Measurements from ENCODE around the gene PEAR1.

The PEAR1 gene

GRCh38 chr1:156893048-156893953 lies at the start of gene PEAR1:
TSS of gene PEAR1 (plus strand) at chr1:156893718. CDS start at chr1:156903927, 10,209 bp downstream.
- no peak for DNase-seq

- DNase-seq: no peak
These were observed 49.4 kb upstream of the PEAR1 start for GRCh38 chr1:156844102-156844501.

GRCh38 chr1:156844638-156845037 lies 48.9 kb upstream of the PEAR1 start:
- no peak for DNase-seq

GRCh38 chr1:156845055-156845952 lies 48.2 kb upstream of the PEAR1 start:
- peak; percentile 40 for DNase-seq

- no peak for DNase-seq
These were observed 47.5 kb upstream of the PEAR1 start for GRCh38 chr1:156845953-156846545.

- DNase-seq: no peak
These were observed 46.9 kb upstream of the PEAR1 start for GRCh38 chr1:156846643-156847042.

GRCh38 chr1:156847591-156848460 lies 45.7 kb upstream of the PEAR1 start:
- DNase-seq: no peak

- DNase-seq: peak; percentile 77
These were observed 44.9 kb upstream of the PEAR1 start for GRCh38 chr1:156848461-156849150.

GRCh38 chr1:156849151-156849496 lies 44.4 kb upstream of the PEAR1 start:
- no peak for DNase-seq

GRCh38 chr1:156851779-156852417 lies 41.6 kb upstream of the PEAR1 start:
- DNase-seq: no peak

- DNase-seq: no peak
These were observed 41.1 kb upstream of the PEAR1 start for GRCh38 chr1:156852418-156852874.

- DNase-seq: no peak
These were observed 39.8 kb upstream of the PEAR1 start for GRCh38 chr1:156853761-156854160.

GRCh38 chr1:156854634-156855033 lies 38.9 kb upstream of the PEAR1 start:
- DNase-seq: no peak

GRCh38 chr1:156856282-156856785 lies 37.2 kb upstream of the PEAR1 start:
- no peak for DNase-seq

- no peak for DNase-seq
These were observed 36.0 kb upstream of the PEAR1 start for GRCh38 chr1:156857532-156857931.

GRCh38 chr1:156858555-156858956 lies 35.0 kb upstream of the PEAR1 start:
- DNase-seq: no peak

GRCh38 chr1:156858959-156859522 lies 34.5 kb upstream of the PEAR1 start, which contains the start of gene INSRR:
TSS of gene INSRR (minus strand) at chr1:156859117. CDS start at chr1:156858621, 496 bp downstream.
- DNase-seq: no peak

- DNase-seq: peak; percentile 28
These were observed 33.9 kb upstream of the PEAR1 start for GRCh38 chr1:156859523-156860112.

- DNase-seq: peak; percentile 66
These were observed 33.3 kb upstream of the PEAR1 start for GRCh38 chr1:156860113-156860627.

Measured in activated CD4-positive, alpha-beta T cell treated with anti-CD3 and anti-CD28 coated beads for 48 hours (primary cell).